NCI-H2107 treated with DMSO at 0.1 percent for 48 hours (cell line): Measurements from ENCODE around the gene VEGFD.

Source experiments
- DNase-seq: peaks from one replicate; lab custom pipeline; 2025; ENCODE audit not compliant: unreplicated experiment; lab: John Stamatoyannopoulos, UW

VEGFD gene

DNA sequence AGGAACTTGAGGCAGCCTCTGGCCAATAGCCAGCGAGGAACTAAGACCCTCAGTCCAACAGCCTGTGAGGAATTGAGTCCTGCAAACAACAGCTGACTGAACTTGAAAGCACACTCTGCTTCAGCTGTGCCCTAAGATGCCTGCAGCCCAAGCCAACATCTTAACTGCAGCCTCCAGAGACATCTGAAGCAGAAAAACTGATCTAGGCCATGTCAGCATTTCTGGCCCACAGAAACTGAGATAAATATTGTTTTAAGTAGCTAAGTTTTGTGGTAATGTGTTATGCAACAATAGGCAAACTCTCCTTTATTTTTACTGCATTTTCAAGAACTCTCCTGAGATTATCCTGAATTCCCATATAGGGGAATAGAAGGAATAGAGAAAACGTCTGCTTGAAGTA is 24.5 kb downstream of the VEGFD start:
- DNase-seq, result no peak

DNA sequence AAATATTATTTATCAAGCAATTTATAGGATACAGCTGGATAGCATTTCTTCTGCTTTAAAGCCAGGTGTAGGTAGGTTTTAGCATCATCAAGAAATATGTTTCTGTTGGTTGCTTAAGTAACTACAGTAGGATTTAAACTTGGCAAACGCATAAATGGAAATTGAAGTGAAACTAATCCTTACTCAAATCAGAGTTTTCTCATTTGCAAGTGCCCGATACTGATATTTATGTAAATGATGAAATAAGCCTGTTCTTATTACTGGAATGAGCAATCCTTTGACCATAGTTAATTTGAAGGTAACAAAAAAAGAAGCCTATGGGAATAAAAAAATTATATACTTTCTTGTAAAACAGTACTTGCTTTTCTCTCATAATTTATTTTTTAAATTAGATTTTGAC is 25.7 kb downstream of the VEGFD start:
- no peak for DNase-seq

DNA sequence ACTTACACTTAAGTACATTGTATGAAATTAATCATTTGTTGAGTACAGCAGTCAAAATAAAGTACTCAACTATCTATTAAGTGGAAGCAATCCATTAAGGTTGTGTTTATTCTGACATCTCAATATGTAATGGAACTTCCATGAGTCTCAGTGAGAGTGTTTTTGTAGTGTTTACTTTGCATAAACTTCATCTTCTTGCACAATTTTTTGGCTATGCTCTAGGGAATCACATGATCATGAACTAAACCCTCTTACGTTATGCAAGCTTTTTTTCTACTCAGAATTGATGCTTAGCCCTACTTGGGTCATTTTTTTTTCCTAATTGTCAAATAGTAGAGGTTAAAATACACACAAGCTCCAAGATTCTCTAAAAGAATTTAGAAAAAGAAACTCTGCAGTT is 27.8 kb downstream of the VEGFD start:
- DNase-seq, result no peak

DNA sequence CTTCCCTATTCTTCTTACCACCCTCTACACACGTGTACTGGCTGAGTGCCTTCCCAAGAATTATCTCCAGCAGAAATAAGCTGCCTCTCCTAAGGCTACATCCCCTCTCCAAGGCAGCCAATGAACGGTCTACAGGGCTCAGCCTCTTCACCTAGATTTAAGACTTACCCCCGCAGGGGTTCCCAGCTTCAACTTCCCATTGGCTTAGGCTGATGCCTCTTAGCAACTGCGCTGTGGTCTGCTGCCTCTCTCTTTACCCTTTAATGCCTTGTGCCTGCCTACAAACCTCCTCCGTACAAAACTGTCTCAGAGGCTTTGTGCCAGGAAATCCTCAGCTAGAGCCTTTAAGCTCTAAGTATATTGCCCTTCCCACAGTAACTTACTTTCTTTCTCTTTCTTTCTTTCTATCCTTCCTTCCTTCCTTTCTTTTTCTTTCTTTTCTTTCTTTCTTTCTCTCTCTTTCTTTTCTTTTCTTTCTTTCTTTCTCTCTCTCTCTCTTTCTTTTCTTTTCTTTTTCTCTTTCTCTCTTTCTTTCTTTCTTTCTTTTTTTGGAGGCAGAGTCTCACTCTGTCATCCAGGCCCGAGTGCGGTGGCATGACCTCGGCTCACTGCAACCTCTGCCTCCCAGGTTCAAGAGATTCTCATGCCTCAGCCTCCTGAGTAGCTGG is 33.8 kb downstream of the VEGFD start:
- DNase-seq, result no peak

DNA sequence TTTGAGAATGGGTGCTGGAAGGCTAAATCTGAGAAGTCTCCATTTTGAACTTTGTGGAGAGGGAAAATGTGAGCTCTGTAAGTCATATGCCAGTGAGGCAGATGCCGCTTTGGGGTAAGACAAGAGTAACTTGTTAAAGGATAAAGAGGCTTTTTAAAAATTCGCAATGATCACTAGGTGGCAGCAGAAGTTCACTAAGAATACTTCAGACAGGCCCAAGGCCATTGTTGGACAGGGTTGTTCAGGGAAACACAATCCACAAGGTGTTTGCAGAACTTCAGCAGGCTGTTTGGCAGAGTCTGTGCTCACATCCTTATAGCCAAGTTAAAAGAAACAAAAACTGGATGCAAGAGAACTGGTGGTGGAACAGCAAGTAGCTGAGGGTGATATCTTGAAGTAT is 35.2 kb downstream of the VEGFD start:
- peak; percentile 41 for DNase-seq

DNA sequence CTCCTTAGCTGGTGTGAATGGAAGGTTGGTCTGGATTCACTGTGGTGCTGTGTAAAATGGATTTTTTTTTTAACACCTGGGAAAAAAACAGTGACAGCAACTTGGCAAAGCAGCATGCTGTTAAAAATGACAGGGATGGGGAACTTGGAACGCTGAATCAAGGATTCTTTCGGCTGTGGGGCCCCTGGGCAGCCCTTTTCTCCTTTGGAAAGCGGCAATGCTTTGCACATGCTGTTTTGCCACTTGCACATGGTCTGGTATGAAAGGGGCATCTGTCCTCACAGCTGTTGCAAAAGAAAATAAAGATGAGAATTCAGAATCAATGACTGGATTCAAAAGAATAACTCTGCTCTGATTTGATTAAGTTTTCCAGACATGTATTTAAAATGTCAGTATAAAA is 38.2 kb downstream of the VEGFD start:
- no peak for DNase-seq

DNA sequence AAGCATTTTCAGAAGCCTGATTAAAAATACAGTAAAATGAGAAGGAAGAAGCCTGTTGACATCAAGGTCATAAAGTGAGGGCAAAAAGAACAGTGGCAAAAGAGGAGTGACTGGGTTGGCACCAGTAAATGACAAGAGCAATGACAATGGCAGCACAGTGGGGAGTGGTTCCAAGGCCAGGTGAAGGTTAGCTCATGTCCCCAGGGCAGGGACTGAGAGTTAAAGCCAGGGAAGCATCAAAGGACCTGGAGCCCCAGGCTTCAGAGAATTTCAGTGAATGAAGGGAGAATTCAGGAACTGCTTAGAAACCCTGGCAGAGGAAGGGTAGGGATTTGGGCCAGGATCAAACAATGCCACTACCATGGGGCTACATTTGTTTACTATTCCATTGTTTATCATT is 40.1 kb downstream of the VEGFD start:
- no peak for DNase-seq

DNA sequence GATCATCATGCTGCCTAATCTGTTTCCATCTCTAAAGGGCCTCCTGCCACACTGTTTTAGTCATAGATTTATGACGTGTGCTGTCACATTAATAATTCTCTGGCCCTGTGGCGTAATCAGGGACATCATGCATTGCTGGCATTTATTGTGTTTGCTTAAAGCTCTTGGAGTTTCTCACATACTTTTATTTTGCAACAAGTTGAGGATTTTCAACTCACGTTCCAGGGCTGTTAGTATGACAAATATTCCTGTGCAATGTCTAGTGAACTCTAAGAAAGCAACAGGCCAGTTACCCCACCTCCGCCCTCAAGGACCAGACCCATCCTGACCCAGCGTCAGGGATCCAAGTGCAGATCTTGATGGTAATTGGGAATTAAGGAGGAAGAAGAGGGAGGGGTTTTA is 41.1 kb downstream of the VEGFD start:
- no peak for DNase-seq

DNA sequence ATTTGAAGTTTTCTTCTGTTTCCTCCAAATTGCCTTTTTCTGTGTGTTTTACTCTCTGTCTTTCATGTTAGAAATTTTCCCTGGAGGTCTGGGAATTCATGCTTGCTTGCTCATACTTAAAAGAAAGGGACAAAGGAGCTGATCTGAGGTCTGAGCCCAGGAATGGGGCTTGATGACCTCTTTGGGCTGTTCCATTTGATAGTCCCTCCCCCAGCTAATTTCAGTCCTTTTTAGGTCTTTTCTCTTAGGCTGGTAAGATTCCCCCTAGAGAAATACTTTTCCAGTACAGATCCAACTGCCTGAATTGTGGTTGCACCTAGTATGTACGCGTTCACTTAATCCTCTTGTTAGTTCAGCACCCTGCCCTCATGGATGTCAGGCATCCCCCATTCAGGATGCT is 43.3 kb downstream of the VEGFD start:
- no peak for DNase-seq

DNA sequence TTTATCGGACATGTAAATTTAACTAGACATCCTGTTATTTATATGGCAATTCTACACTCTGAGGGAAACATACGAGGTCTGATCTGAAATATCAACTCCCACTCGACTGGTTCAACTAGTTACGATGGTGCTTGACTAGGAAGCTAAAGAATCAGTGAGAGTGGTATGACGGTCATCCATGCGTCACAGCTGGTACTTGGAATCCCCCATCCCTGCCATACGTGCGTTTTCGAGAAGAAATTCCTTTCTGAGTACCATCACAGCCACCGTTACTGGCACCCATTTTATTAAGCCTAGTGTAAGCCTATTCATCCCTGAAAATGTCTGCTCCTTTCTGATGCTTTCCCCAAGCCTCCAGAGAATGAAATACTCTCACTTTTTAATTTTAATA is 48.2 kb downstream of the VEGFD start:
- DNase-seq, result peak; percentile 50

DNA sequence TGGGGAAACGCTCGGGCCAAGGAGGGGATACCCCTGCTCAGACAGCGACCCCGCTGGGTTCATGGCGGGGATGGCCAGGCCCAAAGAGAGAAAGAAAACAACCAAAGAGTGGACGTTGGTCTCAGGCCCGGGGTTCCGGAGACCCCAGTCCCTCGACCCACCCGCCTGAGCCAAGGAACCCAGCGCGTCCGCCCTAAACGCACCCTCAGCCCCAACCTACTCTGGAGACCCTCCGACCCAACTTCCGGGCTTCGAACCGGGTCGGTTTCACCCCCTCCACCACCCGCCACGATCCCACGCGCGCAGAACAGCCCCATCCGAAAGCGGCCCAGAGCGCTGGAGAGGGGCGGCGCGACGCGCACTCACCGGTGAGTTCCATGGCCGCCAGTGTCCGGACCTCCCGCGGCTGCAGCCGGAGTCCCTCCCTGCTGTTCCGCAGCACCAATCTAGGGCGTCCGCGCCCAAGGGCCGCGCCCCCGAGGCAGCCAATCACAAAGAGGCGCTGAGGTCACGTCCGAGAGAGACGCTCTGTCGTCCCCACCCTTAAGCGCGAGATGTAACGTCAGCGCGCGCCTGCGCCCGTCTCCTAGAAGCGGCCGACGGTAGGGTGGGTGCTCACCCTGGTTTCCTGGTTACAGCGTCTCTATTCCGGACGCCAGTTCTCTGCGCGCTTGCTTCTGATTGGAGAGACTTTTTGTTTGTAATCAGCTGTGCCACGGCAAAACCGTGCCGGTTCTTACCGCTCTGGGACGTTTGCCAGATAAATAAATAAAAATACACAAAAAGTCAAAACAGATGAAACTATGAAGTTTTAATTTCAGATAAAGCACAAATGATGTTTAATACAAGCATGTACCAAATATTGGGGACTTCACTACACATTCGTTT is 48.8 kb downstream of the VEGFD start, which contains the start of gene PIGA:
Gene PIGA, minus strand, starts transcription at position 389 of the 888 bp plus-strand sequence. CDS start 3,593 bp downstream, outside the sequence.
- DNase-seq, result peak; percentile 96

DNA sequence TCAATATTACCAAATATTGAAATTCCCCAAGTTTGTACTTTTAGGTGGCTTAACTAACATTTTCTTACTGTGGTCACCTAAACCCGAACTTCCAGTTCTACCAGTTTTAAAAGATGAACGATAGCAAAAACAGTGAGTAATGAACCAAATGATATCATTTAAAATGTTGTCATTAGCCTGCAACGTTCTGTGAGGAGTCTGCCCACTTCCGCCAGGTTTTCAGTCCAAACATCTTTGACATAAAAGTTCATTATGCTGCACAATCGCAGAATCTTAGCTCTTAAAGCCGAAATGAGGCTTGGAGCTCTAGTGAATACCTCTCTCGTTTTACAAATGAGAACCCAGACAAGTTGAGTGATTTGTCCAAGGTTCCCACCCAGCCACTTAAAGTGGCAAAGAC is 49.7 kb downstream of the VEGFD start:
- DNase-seq, result no peak

DNA sequence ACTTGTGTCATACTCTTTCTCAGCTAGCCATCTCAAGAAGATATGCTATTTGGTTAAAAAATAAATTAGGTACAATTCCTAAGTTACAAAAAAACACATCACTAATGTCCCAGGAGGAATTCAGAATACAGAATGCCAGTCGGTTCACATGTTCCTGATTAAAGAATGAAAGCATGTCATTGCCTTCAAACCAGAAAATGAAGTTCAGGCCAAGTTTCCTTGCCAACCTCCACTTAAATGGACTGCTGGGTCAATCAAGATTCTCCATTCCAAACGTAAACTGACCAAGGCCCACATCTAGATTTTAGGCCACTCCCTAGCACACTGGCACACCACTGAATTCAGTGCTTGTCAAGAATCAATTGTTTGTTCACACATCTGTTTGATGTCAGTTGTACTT is 55.4 kb downstream of the VEGFD start:
- no peak for DNase-seq

DNA sequence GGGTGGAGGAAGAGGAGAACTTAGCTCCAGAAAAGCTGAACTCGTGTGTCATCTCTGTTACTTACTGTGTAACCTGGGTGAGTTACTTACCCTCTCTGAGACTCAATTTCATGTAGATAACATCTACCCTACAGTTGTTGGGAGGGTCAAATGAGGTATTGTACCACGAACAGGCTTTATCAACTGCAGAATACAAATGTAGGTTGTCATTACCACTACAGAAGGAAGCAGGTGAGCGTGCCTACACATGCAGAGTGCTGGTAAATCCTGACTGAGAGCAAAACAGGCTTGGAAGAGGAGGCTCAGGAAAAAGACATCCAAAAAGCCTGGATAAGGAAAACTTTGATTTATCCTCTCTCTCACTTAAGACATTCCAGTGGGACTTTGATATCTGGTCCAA is 56.1 kb downstream of the VEGFD start:
- DNase-seq, result no peak

DNA sequence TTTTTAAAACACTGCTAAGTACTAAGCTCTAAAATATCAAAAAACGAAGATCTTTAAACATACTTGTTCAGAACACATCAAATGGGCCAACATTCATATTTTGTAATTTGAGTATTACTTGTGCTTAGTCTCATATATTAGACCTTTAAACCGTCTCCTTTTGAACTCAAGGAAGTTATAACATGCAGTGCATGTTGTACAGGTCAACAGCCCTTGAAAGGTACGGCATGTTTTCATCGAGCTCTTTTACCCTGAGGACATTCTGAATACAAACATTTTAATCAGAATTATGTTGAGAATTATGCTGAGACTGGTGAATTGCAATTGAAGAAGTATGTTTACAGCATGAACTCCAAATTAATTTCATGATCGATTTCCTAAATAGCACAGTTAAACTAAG is 61.7 kb downstream of the VEGFD start:
- DNase-seq, result no peak

DNA sequence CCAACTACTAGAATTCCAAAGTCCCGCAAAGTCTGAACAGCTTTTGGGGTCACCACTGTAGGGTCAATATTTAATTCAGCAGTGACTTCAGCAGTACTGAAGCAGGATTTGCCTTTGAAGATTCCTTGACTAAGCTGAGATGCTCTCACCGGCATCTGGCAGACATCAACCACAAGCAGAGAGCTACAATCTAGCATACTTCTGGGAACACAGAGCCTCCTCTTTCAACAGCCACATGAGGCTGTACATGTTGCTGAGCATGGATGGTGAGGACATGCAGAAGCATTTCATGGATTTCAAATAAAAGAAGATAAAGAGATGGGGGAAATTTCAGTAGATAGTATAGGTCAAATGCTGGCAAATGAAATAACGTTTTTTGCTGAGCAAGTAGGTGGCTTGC is 62.1 kb downstream of the VEGFD start:
- no peak for DNase-seq

DNA sequence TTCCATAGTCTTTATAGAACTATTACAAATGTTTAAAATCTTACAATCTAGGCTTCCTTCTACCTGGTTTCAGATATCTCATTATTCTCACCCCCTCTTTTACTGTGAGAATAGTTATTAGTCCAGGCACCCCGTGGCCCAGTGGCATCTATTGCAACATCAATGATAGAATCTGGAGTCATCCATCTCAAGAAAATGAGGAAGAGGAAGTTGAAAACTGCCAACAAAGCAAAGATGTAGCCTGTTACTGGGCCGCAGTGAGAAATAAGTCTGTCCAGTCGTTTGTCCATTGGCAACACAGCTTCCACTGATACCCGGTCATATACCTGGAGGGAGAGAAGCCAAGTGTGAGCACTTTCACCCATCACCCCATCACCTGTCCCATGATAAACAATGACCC is 62.8 kb downstream of the VEGFD start:
- no peak for DNase-seq

DNA sequence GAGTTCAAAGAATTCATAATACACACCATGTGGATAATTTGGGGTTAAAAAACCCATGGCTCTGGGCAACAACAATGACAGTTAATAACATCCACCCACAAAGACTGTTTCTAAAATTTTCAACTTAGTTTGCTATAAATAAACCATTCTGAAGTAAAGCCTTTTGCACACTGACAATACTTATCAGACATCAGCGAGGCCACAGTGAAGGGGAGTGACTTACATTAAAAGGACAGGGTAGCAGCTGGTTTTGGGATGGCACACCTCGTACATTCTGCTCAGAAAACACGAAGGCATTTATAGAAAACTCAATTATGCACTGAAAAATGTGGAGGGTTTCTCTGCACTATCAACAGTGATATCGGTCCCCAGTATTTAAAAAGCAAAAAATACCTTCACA is 63.9 kb downstream of the VEGFD start:
- no peak for DNase-seq

DNA sequence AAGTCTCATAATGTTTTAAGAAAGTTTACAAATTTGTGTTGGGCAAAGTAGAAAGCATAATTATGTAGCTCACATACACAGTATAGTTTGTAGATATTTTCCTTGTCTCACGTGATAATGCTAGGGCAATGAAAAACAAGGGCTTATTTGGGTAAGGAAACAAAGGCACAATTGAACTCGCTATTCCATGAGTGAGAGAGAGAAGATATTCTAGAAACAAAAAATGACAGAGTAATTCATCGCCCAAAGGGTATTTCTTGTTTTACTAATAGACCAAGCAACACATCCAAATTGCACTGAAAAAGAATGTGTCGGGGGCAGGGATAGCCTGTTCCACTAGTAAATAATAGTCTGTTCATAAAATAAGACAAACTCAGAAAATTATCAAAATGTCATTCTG is 65.1 kb downstream of the VEGFD start:
- no peak for DNase-seq

DNA sequence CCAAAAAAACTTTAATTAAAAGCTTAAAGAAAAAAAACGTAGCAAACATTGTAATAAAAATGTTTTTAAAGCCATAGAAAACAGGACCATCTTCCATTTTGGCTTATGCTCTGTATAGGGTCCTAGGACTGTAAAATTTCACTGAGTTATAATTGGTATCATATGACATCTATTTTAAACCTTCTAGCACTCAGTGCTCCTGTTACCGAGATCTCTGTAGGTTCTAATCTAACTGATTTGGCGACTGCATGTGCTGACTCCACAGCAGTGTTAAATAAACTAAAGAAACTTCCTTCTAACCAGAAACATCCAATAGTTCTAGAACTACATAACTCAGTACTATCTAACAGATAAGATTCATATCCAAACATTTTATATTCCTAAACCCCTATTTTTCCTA is 68.7 kb downstream of the VEGFD start, which contains the start of gene ASB11:
Gene ASB11, minus strand, starts transcription at position 132 of the 400 bp plus-strand sequence. Its CDS starts 35 bp downstream, at position 97.
- DNase-seq, result no peak

DNA sequence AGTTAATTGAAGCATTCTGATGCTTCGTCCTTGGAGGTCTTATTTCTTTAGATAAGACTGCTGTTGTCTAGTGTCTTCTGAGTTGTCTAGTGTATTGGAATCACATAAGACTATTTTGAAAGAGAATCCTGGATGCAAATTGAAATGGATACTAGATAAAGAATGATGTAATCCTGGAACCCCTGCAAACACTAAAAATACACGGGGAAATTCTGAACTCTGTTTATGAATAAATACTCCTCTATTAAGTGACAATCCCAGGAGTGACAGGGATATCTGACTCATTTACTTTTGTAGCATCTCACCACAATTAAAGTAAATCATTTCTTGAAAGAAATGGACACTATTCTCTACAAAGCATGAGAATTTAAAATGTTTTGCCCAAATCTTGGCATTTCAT is 69.7 kb downstream of the VEGFD start:
- no peak for DNase-seq

DNA sequence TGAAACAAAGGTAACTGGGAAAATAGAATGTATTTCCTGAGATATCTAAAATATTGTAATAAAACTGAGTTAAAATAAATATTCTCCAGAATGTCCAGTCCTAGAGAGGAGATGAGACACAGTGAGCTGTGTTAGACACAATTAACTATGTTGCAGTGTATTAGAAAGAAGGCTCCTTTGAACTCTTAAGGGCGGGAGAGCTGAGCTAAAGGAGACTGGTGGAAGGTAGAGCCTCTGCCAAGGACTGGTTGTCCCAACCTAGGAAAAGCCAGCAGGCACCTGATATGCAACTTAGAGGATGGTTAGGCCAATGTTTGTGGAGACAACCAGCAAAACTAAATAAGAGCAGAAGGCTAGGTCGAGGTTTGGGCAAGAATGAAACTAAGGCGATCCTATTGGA is 73.1 kb downstream of the VEGFD start:
- DNase-seq, result no peak
